SK-N-SH (cell line): ENCODE data around the gene MACO1. TPM values are rescaled to one million over a fixed set of nuclear protein-coding genes. Genes with fewer than 3 reads are reported as not detected.
A peak's percentile ranks its signal among the peaks of the same experiment; 100 is the strongest.

Experiments
- CTCF ChIA-PET: fragments of 300-600, 350-600 bp; formaldehyde crosslinking; extraction: SDS; loops from one replicate; lab custom pipeline; 2021; lab: Yijun Ruan, JAX
- POLR2A ChIA-PET: fragments of 350-600 bp; sonication (Branson Sonifier 250); formaldehyde crosslinking; extraction: SDS; loops from one replicate; lab custom pipeline; 2020; ENCODE audit warnings: antibody characterized with exemption, inconsistent platforms; lab: Yijun Ruan, JAX
- DNase-seq: peaks from one replicate; pipeline ENCODE4 v3.0.0; 2012
- H2AFZ ChIP-seq: fragments of 200-600 bp; sonication (generic); 2 replicates; pipeline ENCODE4 v1.8.1; 2016; ENCODE audit warnings: antibody characterized with exemption, mild to moderate bottlenecking, low read depth
- H3F3A ChIP-seq: fragments of 200-600 bp; sonication (generic); replicated peaks from 2 replicates; pipeline ENCODE3; 2016; ENCODE audit warnings: antibody characterized with exemption, mild to moderate bottlenecking; ENCODE audit not compliant: insufficient read depth
- H3K27ac ChIP-seq, 2 experiments: fragments of 200-500 bp in 1 of 2; fragments of 200-600 bp in 1 of 2; sonication (Bioruptor generic) in 1 of 2; sonication (generic), shearing (Covaris generic) in 1 of 2; 2 replicates each; pipeline versions ENCODE4 v1.5.1 to v1.6.1; 2014 to 2016; ENCODE audit warnings: low read depth in 2 of 2, inconsistent platforms in 1 of 2, low read length in 1 of 2, mild to moderate bottlenecking in 1 of 2, mixed read lengths in 1 of 2
- H3K27me3 ChIP-seq: fragments of 200-600 bp; sonication (generic), shearing (Covaris generic); 2 replicates; pipeline ENCODE4 v1.6.1; 2016; ENCODE audit warnings: mixed run types; ENCODE audit not compliant: insufficient read depth
- H3K36me3 ChIP-seq, 2 experiments: fragments of 200-500 bp in 1 of 2; fragments of 200-600 bp in 1 of 2; sonication (Bioruptor generic) in 1 of 2; sonication (generic) in 1 of 2; replicated peaks in 1 of 2; 2 replicates each; pipeline versions ENCODE3 to v1.5.1; 2014 to 2016; ENCODE audit warnings: low read length in 1 of 2, mild to moderate bottlenecking in 1 of 2; ENCODE audit not compliant: insufficient read depth in 2 of 2, control insufficient read depth in 1 of 2
- H3K4me1 ChIP-seq, 2 experiments: fragments of 200-500 bp in 1 of 2; fragments of 200-600 bp in 1 of 2; sonication (Bioruptor generic) in 1 of 2; sonication (generic), shearing (Covaris generic) in 1 of 2; 2 replicates each; pipeline versions ENCODE4 v1.5.1 to v1.6.1; 2014 to 2016; ENCODE audit warnings: low read depth in 1 of 2, low read length in 1 of 2, mixed run types in 1 of 2; ENCODE audit not compliant: insufficient read depth in 2 of 2, control insufficient read depth in 1 of 2
- H3K4me2 ChIP-seq: fragments of 200-600 bp; sonication (generic), shearing (Covaris generic); 2 replicates; pipeline ENCODE4 v1.6.1; 2017; ENCODE audit warnings: mixed run types
- H3K4me3 ChIP-seq, 2 experiments: fragments of 200-500 bp in 1 of 2; fragments of 200-600 bp in 1 of 2; sonication (Bioruptor generic) in 1 of 2; sonication (generic), shearing (Covaris generic) in 1 of 2; 2 replicates each; pipeline versions ENCODE4 v1.5.1 to v1.8.1; 2014 to 2016; ENCODE audit warnings: low read depth in 2 of 2, inconsistent platforms in 1 of 2, low read length in 1 of 2, mild to moderate bottlenecking in 1 of 2, mixed read lengths in 1 of 2, moderate library complexity in 1 of 2
- H3K79me2 ChIP-seq: fragments of 200-600 bp; sonication (generic); 2 replicates; pipeline ENCODE4 v1.8.1; 2017; ENCODE audit warnings: mild to moderate bottlenecking; ENCODE audit not compliant: insufficient read depth
- H3K9ac ChIP-seq: fragments of 200-600 bp; sonication (generic); 2 replicates; pipeline ENCODE4 v1.6.1; 2017; ENCODE audit warnings: mixed run types
- H3K9me2 ChIP-seq: fragments of 200-600 bp; sonication (generic); 2 replicates; pipeline ENCODE4 v1.6.1; 2017; ENCODE audit warnings: mixed run types
- H3K9me3 ChIP-seq: fragments of 200-600 bp; sonication (generic); 2 replicates; pipeline ENCODE4 v1.6.1; 2017; ENCODE audit warnings: mixed run types, mild to moderate bottlenecking, moderate library complexity
- H4K20me1 ChIP-seq: fragments of 200-600 bp; sonication (generic); 2 replicates; pipeline ENCODE4 v1.6.1; 2017; ENCODE audit warnings: mild to moderate bottlenecking, mixed run types; ENCODE audit not compliant: insufficient read depth
- CHD2 ChIP-seq: fragments of 150-350 bp; IDR thresholded peaks from 2 replicates; pipeline ENCODE4 v1.6.1; 2018; ENCODE audit warnings: low read length; ENCODE audit not compliant: partially characterized antibody
- CTCF ChIP-seq: fragments of 200-600 bp; sonication (generic); IDR thresholded peaks from 2 replicates; pipeline ENCODE4 v1.6.1; 2017; ENCODE audit warnings: antibody characterized with exemption, mild to moderate bottlenecking, moderate library complexity
- EP300 ChIP-seq, 2 experiments: IDR thresholded peaks; 2 replicates each; pipeline versions ENCODE4 v1.4.0 to v1.6.1; 2012; ENCODE audit warnings: borderline replicate concordance in 1 of 2, low read depth in 1 of 2, low read length in 1 of 2
- FOSL2 ChIP-seq: IDR thresholded peaks from 2 replicates; pipeline ENCODE4 v1.4.0; 2012; ENCODE audit warnings: low read depth, mild to moderate bottlenecking, moderate library complexity, borderline replicate concordance
- GATA2 ChIP-seq: sonication (generic); formaldehyde crosslinking; IDR thresholded peaks from 2 replicates; pipeline ENCODE4 v1.5.0; 2020; ENCODE audit warnings: mild to moderate bottlenecking, missing genetic modification reagents
- MXI1 ChIP-seq: IDR thresholded peaks from 2 replicates; pipeline ENCODE4 v1.6.1; 2012; ENCODE audit warnings: mild to moderate bottlenecking, low read depth, low read length, improper control_type of control experiment
- NFIC ChIP-seq: IDR thresholded peaks from 2 replicates; pipeline ENCODE4 v1.4.0; 2012; ENCODE audit warnings: borderline replicate concordance
- POLR2AphosphoS5 ChIP-seq: IDR thresholded peaks from 2 replicates; pipeline ENCODE4 v1.6.1; 2012; ENCODE audit warnings: low read depth, low read length
- REST ChIP-seq: IDR thresholded peaks from 2 replicates; pipeline ENCODE4 v1.6.1; 2012; ENCODE audit warnings: mild to moderate bottlenecking, low read depth, low read length, moderate library complexity
- RFX5 ChIP-seq: IDR thresholded peaks from 2 replicates; pipeline ENCODE4 v1.6.1; 2012; ENCODE audit warnings: mild to moderate bottlenecking, improper control_type of control experiment, low read length
- TAF1 ChIP-seq: IDR thresholded peaks from 2 replicates; pipeline ENCODE4 v1.6.1; 2012; ENCODE audit warnings: low read depth, mild to moderate bottlenecking, low read length, moderate library complexity, borderline replicate concordance
- TEAD4 ChIP-seq: IDR thresholded peaks from 2 replicates; pipeline ENCODE4 v1.4.0; 2012; ENCODE audit warnings: mild to moderate bottlenecking, borderline replicate concordance; ENCODE audit not compliant: insufficient read depth
- ZBTB33 ChIP-seq: IDR thresholded peaks from 2 replicates; pipeline ENCODE4 v1.4.0; 2012; ENCODE audit warnings: low read depth, borderline replicate concordance
- WGBS: methylation state at CpG from one replicate; pipeline ENCODE4 v1.1.6; 2017; ENCODE audit warnings: low lambda C conversion rate; 5-methylcytosine and 5-hydroxymethylcytosine counted together
- polyA plus RNA-seq, 3 experiments: library from polyadenylated mRNA; depleted of rRNA; stranded (reverse); fragments of >200 nt; gene quantifications; 2 replicates each; pipeline ENCODE4 v1.2.3, GENCODE V29; 2012

MACO1 gene
- polyA plus RNA-seq, 1 of the 3 experiments (the other 2 are of a cell fraction) = 6.9 TPM

GRCh38 chr1:25540750-25541342 lies 110.1 kb downstream of the MACO1 start:
- TF ChIP-seq POLR2AphosphoS5 = no peak
- TF ChIP-seq GATA2 = no peak
- TF ChIP-seq TAF1 = no peak
- peak; percentile 89 for TF ChIP-seq MXI1
- no peak for TF ChIP-seq REST
- TF ChIP-seq CTCF = no peak
- Histone ChIP-seq H3K9ac (no peak overlapping the region), H4K20me1 (peaks cover 8% of the 10 kb centered on the region; the same call in 1 of the 2 replicates), H3K4me3 (no peak overlapping the region), H3K4me2 (no peak overlapping the region), H3F3A (no peaks in the 10 kb centered on the region), H3K9me3 (no peaks in the 10 kb centered on the region), H3K79me2 (peaks cover 18% of the 10 kb centered on the region; the same call in 1 of the 2 replicates), H2AFZ (no peak overlapping the region), H3K27me3 (no peaks in the 10 kb centered on the region), H3K36me3 (no peaks in the 10 kb centered on the region), H3K27ac (peak overlapping the region in 1 of 2 experiments; percentile 39; a peak in 1 of 4 replicates), H3K4me1 (peaks cover 6 to 26% of the 10 kb centered on the region in 2 experiments; a peak in 2 of 4 replicates), H3K9me2 (no peaks in the 10 kb centered on the region)
- ChIA-PET POLR2A (no interaction called here), CTCF (interaction anchor here (1.0 to 1.7 kb wide), 2 partner anchors 12 to 20 kb away, joined by 3 to 6 read pairs; no protein-coding TSS in a partner anchor)
- 92% methylated on average over 9 of the region's 13 CpGs for WGBS
- DNase-seq = peak; percentile 74

GRCh38 chr1:25541425-25541824 lies 110.7 kb downstream of the MACO1 start:
- no peaks in the 10 kb centered on the region for H3F3A ChIP-seq
- H3K9me2 ChIP-seq = no peaks in the 10 kb centered on the region
- H3K79me2 ChIP-seq = peaks cover 23% of the 10 kb centered on the region; the same call in 1 of the 2 replicates
- H3K9me3 ChIP-seq = no peaks in the 10 kb centered on the region
- POLR2A ChIA-PET = no interaction called here
- H3K27ac ChIP-seq = peak overlapping the region in 1 of 2 experiments; percentile 39; a peak in 1 of 4 replicates
- H3K4me3 ChIP-seq = no peak overlapping the region
- H3K9ac ChIP-seq = no peak overlapping the region
- H2AFZ ChIP-seq = no peak overlapping the region
- no peaks in the 10 kb centered on the region for H3K27me3 ChIP-seq
- H3K4me1 ChIP-seq = peaks cover 6 to 26% of the 10 kb centered on the region in 2 experiments; a peak in 2 of 4 replicates
- H4K20me1 ChIP-seq = peaks cover 14% of the 10 kb centered on the region; the same call in 1 of the 2 replicates
- H3K4me2 ChIP-seq = no peak overlapping the region
- no peak for DNase-seq
- CTCF ChIA-PET = interaction anchor here (1.7 kb wide), 1 partner anchor 21 kb away, joined by 6 read pairs; no protein-coding TSS in a partner anchor
- 44% methylated on average over 1 of the region's 1 CpG for WGBS
- H3K36me3 ChIP-seq = no peaks in the 10 kb centered on the region
- TF ChIP-seq FOSL2 (no peak), NFIC (no peak), CTCF (no peak), RFX5 (no peak), TEAD4 (no peak), CHD2 (no peak), ZBTB33 (no peak), EP300 (IDR thresholded peaks at IDR 0.05; ENCODE audit: borderline replicate concordance in 1 of 2, low read depth in 1 of 2, low read length in 1 of 2) (no peak)
